Stromal cell of bone marrow (primary cell): Measurements from ENCODE around the gene TCF7L1.
"Not testable (repeated sequence)": the region's sequence is repeated elsewhere in the genome, so short reads cannot be mapped to it uniquely, and the experiment has no call there.

ENCODE experiments used
- DNase-seq: peaks from one replicate; pipeline ENCODE4 v3.0.0-alpha.2; 2012; ENCODE audit warnings: low read depth

The TCF7L1 gene

GRCh38 chr2:85326406-85327159 lies 193.4 kb downstream of the TCF7L1 start:
- DNase-seq: no peak

DNA sequence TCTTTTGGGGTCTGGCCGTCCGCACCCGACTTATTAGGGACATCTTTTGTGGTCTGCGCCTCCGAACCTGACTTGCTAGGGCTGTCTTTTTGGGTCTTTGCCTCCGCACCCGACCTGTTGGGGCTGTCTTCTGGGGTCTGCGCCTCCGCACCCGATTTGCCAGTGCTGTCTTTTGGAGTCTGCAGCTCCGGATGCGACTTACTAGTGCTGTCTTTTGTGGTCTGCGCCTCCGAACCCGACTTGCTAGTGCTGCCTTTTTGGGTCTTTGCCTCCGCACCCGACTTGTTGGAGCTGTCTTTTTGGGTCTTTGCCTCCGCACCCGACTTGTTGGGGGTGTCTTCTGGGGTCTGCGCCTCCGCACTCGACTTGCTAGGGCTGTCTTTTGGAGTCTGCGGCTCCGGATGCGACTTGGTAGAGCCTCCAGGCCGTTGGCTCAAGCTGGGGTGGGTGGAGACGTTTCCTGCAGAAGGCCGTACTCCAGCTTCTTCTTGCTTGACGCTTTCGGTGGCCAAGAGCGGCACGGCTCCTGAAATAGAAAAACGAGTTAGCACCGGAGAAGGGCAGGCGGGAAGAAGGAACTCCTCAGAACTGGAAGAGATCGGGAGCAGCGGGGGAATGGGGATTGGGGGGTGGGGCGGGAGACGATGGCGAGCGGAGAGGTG lies 194.1 kb downstream of the TCF7L1 start:
- DNase-seq: no peak

- peak; percentile 83 for DNase-seq
Observed at GRCh38 chr2:85327822-85328617, 194.8 kb downstream of the TCF7L1 start, which contains the start of gene TGOLN2. TSS of gene TGOLN2 (minus strand) at chr2:85327989. CDS start at chr2:85327962, 27 bp downstream.

- DNase-seq: no peak
Observed at GRCh38 chr2:85329181-85329651, 196.0 kb downstream of the TCF7L1 start.

DNA sequence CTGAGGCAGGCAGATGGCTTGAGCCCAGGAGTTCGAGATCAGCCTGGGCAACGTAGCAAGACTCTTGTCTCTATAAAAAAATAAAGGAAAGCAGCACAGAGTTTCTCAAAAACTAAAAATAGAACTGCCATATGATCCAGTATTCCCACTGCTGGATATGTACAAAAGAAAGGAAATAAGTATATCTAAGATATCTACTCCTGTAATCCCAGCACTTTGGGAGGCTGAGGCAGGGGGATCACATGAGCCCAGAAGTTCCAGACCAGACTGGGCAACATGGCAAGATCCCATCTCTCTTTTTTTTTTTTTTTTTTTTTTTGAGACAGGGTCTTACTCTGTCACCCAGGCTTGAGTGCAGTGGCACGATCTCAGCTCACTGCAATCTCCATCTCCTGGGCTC lies 196.5 kb downstream of the TCF7L1 start:
- DNase-seq: not testable (repeated sequence)

DNA sequence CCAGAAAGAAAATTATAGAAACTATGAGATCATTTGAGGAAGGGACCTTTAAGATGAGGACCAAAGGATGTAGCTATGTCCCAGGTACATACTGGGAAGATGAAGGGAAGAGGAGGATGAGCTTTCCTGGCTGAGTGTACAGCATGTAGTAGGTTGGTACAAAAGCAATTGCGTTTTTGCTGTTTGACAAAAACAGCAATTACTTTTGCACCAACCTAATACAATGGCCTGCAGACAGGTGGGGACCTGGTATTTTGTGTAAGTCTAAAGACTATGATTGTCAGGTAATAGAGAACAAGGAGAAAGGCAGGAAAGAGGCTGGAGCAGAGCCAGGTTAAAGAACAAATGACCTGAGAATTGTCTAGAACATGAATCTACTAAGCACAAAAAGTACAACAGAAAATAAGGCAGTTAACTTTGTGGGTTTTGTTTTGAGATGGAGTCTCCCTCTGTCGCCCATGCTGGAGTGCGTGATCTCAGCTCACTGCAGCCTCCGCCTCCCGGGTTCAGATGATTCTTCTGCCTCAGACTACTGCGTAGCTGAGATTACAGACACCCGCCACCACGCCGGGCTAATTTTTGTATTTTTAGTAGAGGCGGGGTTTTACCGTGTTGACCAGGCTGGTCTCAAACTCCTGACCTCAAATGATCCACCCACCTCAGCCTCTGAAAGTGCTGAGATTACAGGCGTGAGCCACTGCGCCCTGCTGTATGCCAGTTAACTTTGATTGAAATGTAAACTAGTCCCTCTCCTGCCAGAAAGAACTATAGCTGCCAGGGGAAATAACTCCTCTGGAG lies 197.8 kb downstream of the TCF7L1 start:
- no peak for DNase-seq

DNA sequence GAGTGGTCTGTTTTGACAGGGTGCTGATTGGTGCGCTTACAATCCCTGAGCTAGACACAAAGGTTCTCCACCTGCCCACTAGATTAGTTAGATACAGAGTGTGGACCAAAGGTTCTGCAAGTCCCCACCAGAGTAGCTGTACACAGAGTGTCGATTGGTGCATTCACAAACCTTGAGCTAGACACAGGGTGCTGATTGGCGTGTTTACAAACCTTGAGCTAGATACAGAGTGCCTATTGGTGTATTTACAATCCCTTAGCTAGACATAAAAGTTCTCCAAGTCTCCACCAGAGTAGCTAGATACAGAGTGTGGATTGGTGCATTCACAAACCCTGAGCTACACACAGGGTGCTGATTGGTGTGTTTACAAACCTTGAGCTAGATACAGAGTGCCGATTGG lies 200.7 kb downstream of the TCF7L1 start:
- DNase-seq: not testable (repeated sequence)

DNA sequence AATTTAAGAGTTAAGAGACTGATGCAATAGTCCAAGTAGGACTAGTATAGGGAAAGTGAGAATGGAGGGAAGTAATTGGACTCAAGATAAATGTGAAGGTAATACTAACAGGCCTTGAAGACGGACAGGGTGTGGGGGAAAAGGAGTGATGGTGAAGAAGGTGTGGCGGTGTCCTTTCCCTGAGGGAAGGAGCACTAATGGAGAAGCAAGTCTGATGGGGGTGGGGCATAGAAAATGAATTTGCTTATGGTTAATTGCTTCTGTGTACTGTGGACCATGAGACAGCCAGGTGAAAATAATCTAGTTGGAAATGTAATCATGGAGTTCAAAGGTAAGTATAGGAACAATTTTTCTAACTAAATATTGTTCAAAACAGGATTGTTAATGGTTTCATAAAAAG lies 201.7 kb downstream of the TCF7L1 start:
- DNase-seq: no peak

DNA sequence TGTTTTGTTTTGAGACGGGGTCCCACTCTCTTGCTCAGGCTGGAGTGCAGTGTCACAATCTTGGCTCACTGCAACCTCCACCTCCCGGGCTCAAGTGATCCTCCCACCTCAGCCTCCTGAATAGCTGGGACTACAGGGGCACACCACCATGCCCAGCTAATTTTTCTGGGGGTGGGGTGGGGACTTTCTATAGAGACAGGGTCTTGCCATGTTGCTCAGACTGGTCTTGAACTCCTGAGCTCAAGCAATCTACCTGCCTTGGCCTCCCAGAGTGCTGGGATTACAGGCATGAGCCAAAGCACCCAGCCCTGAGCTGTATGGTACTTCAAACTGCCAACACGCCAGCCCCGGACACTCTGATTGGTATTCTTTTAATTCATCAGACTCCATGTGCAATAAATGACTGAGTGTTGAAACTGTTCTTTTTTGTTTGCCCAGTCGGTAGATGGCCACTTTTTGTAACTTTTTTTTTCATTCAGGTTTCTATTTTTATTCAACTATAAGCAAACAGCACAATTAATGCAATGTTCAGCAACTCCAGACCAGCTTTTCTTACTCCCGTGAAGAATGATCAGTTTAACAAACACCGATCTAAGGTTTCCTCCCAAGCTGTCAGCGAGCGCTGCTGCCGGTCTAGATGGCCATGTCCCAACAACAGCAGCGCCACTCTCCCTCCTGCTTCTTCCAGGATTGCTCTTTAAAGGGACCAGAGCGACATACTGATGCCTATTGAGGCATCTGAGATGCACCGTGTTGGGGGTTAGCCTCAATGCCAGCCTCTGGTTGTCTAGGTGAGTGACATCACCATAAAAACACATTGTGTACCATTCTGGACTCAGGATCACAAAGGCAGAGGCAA lies 207.1 kb downstream of the TCF7L1 start:
- DNase-seq: no peak

- no peak for DNase-seq
Observed at GRCh38 chr2:85341269-85342029, 208.3 kb downstream of the TCF7L1 start.

DNA sequence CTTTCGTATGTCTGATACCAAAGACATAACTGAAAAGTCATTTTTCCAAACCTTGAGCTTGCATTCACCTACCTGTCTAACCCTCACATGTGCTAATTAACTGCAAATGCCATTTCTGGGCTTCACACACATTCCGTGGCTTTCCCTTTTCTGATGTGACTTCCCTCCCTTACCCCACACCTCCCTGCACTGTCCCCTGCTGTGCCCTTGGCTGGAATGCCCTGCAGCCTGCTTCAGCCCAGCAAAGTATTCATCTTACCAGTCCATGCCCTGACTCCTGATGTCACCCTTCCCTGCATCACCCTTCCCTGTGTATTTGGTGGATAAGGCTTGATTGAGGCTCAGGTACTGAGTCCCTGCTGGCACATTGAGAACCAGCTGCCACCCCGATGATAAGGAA lies 209.0 kb downstream of the TCF7L1 start:
- DNase-seq: no peak

- DNase-seq: not testable (repeated sequence)
Observed at GRCh38 chr2:85343207-85343895, 210.2 kb downstream of the TCF7L1 start.

GRCh38 chr2:85344356-85344954 lies 211.3 kb downstream of the TCF7L1 start:
- DNase-seq: no peak

- no peak for DNase-seq
Observed at GRCh38 chr2:85347599-85347998, 214.4 kb downstream of the TCF7L1 start.

DNA sequence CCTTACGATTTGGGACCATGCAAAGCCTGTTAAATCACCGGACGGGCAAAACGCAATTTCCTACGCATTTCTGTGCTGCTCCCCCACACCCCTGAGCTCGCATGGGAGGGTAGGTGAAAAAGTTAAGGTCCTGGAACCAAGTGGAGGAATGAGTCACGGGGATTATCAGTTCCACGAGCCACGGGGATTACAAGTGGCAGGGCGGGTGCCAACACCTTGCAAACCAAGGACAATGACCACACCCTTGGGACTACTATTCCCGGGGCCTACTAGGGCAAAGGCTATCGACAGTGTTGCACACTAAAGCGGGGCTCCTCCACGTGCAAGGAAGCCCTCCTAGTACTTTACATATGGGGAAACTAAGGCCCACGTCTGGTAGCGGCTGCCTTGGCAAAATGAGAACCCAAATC lies 220.7 kb downstream of the TCF7L1 start:
- no peak for DNase-seq

DNA sequence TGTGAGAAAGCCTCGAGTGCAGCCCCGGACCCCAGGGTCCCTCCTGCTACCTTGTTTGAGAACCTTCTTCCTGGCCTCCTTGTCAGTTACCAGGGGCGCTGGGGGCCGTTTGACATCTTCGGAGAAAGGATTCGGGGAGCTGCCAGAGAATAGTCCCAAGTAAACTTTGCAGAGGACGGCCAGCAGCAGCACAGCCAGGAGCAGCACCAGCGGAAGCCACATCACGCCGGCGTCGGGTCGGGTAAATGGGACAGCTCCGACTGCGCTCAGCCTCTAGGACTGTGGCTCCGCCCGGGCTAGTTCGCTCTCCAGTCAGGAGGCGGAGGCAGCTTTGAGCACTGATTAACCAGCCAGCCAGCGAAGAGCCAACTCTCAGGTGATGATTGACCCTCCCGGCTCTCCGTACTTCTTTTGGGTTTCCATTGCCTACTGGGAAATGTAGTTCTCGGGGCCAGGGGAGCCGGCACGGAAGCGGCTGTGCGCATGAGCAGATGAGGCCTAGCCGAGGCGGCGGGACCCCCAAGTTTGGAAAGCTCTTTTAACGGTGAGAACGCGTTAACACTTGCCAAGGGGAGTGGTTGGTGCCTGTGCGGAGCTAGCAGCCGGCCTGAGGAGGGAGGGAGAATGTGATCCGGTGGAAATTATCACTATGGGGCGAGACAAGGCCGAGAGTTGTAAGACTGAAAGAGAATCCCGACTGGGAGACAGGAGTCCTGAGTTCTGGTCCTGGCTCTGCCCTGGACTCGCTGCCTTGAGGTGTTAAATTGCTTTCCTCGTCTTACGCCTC lies 221.3 kb downstream of the TCF7L1 start, which contains the start of the genes ELMOD3 and RETSAT:
Gene ELMOD3, plus strand, starts transcription at position 484 of the 787 bp plus-strand sequence. CDS start 2,430 bp downstream, outside the sequence.
Gene RETSAT, minus strand, starts transcription at position 243 of the 787 bp plus-strand sequence. Its CDS starts 21 bp downstream, at position 222.
- peak; percentile 100 for DNase-seq

DNA sequence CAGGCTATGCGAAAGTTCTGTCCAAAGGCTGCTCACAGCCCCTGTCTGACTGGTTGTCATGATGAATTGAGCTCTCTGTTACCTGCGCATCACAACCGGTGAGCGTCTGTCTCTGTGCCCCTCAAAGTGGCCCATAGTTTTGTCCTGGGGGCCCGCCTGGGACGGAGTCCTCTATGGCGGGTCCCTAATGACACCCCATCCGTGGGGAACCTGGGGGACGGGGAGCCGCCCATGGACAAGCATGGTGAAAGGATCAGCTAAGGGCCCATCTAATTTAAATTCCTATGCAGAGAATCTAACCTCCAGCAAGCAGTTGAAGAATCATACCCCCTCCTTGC lies 221.8 kb downstream of the TCF7L1 start:
- no peak for DNase-seq

GRCh38 chr2:85355521-85355920 lies 222.3 kb downstream of the TCF7L1 start:
- DNase-seq: no peak
